Stimulated activated naive CD4-positive, alpha-beta T cell treated with Interleukin-2 at 50 U/mL for 16 hours (primary cell): ENCODE results near the gene SRGAP3.

Experiments
- DNase-seq: peaks from one replicate; lab custom pipeline; 2025; lab: John Stamatoyannopoulos, UW

Gene SRGAP3

GRCh38 chr3:9080163-9080562 lies 169.3 kb downstream of the SRGAP3 start:
- no peak for DNase-seq

DNA sequence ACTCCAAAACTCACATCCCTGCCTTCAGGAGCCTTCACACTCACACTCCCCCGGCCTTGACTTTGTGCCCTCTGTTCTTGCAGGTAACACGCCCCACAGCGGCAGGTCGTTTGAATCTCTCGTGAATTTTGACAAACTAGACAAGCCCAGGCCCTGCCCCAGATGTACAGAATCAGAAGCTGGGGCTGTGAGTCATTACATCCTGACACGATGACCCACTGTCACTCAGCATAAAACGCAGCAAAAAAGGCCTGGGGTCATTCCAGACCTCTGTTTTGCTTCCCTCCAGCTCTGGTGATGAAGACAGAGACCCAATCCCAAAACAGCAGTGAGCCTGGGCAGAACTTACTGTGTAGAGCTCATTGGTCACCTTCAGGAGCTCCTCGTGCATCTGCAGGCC lies 169.8 kb downstream of the SRGAP3 start:
- no peak for DNase-seq

GRCh38 chr3:9078561-9079240 lies 170.7 kb downstream of the SRGAP3 start:
- no peak for DNase-seq

DNA sequence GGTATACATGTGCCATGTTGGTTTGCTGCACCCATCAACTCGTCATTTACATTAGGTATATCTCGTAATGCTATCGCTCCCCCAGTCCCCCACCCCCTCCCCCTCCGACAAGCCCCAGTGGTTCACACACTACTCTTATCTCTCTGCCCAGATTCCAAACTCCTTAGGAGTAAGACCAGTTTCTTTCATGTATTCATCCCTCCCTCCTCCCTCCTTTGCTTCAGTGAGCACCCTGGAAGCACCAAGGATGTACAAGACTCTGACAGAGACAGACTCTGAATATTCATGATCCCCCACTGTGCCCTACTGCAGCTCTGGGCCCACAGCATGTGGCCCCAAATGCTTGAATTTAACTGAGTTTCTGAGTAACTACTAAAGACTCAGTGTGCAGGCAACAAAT lies 172.4 kb downstream of the SRGAP3 start:
- no peak for DNase-seq

- no peak for DNase-seq
These were observed 173.7 kb downstream of the SRGAP3 start for GRCh38 chr3:9075762-9076161.

- no peak for DNase-seq
These were observed 175.4 kb downstream of the SRGAP3 start for GRCh38 chr3:9074079-9074478.

- DNase-seq: no peak
These were observed 176.8 kb downstream of the SRGAP3 start for GRCh38 chr3:9072667-9073009.

DNA sequence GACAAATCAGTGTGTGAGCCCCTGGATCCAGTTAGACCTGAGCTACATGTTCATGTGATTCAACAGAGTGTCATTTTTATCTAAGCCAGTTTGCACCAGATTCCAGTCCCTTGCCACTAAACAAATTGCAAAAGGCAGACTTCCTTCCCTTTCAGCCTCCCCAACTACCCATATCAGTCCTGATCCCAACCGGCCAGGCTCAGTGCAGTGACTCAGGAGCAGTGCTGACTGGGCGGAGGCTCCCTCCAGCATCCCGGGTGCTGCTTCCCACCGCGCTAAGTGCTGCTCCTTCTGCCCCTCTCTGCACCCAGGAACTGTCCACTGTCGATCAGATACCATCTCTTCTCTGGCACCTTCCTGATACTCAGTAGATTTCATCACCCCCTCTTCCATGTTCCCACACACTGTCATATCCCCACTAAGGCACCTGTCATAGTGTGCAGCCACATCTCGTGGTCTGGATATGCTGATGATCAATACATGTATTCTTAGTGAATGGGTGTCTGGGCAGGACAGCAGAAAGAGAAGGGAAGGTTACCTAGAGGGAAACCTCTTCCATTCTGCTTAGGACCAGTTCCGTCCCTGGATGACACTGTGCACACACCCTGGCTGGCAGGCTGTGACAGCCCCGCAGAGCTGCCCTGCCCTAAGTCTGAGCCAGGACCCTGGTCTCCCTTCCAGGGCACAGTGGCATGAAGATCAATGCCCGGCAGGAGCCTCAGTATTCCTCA lies 177.3 kb downstream of the SRGAP3 start:
- no peak for DNase-seq

GRCh38 chr3:9070961-9071360 lies 178.5 kb downstream of the SRGAP3 start:
- DNase-seq: no peak

DNA sequence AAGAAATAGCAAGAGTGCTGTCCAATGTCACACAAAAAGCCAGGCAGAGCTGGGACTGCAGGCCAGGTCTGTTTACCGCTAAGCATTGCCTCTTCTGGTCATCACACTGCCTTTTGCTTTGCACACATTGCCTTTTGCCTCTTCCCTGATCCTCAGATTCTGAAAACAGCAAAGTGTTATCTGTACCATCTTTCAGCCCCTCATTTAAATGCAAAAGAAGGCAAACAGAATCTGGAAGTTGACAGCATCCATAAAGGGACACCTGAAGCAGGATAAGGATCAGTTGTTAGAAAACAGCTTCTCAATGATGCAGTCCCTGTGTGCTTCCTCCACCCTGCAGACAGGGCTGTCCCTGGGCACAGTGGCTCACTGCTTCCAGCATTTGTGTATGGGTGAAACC lies 179.5 kb downstream of the SRGAP3 start:
- DNase-seq: no peak

DNA sequence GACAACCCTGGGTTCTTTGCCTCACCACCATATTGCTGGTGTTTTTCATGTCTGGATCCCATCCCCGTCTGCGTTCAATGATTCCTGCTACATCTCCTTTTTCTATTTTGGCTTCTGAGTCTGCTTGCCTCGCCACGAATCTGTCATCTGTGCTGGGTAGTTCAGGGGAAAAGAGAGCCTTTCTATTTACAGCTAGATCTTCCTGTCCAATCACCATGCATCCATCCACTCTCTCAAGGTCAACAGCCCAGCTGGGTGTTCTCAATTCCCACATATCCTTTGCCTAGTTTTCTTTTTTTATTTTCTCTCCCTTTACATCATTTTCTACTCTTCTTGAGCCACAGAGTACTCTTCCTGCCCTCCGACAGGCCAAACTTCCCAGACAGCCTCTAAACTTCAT lies 181.4 kb downstream of the SRGAP3 start:
- DNase-seq: no peak

DNA sequence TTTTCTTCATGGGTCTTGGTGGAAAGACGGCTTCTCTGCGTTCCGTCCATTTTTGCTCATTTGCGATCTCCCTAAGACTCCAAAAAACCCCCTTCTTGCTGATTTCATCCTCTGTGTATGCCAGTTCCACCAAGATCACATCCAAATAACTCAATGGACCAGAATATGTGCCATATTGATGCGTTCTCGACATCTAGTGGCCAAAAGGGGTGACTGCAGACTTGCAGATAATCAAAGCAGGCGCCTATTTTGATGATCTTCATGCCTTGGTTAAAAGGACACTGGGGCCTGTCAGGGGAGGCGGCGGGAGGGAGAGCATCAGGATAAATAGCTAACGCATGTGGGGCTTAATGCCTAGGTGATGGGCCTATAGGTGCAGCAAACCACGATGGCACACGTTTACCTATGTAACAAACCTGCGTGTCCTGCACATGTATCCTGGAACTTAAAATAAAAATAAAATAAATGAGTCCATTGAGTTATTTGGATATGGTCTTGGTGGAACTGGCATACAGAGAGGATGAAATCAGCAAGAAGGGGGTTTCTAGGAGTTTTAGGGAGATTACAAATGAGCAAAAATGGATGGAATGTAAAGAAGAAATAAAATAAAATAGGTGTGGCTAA lies 182.0 kb downstream of the SRGAP3 start:
- DNase-seq: no peak

DNA sequence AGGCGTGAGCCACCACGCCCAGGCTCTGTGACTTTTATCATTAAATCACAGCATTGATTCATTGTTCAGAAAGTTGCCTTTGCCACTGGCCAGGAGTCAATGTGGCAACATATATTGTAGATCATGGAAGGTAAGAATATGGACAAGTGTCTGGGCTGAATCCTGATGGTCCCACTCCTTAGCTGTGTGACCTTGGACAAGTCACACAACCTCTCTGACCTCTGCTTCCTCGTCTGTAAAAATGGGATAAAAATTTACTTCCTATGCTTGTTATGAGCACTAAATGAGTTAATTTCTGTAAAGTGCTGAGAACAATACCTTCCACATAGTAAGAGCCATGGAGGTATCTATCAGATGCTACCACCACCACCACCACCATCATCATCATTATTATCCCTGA lies 182.7 kb downstream of the SRGAP3 start:
- no peak for DNase-seq

- no peak for DNase-seq
These were observed 183.3 kb downstream of the SRGAP3 start for GRCh38 chr3:9066141-9066540.

DNA sequence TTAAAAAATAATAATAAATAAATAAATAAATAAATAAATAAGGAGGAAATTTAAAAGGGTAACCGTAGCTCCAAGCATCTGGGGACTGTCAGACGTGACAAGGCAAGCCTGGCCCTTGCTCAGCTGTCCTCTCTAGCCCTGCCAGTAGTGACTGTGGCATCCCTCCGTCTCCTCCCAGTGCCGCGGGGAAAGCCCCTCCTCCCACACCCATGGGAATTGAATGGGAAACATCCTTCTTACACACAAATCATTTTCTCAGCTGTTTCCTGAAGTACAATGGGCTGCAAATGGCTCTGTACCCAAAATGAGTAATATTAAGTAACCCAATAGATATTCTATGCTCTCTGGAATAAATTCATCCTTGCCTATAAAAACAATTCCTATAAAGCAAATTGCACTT lies 184.6 kb downstream of the SRGAP3 start:
- no peak for DNase-seq

GRCh38 chr3:9064251-9064650 lies 185.2 kb downstream of the SRGAP3 start:
- DNase-seq: no peak

GRCh38 chr3:9062570-9062969 lies 186.9 kb downstream of the SRGAP3 start:
- no peak for DNase-seq

DNA sequence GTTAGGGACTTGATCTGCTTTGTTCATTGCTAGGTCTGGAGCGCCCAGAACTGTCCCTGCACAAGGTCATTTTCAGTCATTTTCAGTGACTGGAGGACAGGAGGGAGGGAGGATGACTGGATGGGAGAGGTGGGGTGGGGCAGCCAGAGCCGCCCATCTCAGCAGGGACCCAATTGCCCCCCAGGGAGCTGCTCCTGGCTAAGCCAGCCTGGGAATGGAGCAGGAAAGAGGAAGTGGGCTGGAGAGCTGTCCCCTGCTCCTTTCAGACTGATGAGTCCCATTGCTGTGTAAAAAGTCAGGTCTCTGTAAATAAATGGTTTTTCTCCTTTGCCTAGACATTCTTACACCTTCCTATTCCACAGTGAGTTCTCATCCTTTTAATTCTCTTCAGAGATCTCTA lies 187.8 kb downstream of the SRGAP3 start:
- no peak for DNase-seq

DNA sequence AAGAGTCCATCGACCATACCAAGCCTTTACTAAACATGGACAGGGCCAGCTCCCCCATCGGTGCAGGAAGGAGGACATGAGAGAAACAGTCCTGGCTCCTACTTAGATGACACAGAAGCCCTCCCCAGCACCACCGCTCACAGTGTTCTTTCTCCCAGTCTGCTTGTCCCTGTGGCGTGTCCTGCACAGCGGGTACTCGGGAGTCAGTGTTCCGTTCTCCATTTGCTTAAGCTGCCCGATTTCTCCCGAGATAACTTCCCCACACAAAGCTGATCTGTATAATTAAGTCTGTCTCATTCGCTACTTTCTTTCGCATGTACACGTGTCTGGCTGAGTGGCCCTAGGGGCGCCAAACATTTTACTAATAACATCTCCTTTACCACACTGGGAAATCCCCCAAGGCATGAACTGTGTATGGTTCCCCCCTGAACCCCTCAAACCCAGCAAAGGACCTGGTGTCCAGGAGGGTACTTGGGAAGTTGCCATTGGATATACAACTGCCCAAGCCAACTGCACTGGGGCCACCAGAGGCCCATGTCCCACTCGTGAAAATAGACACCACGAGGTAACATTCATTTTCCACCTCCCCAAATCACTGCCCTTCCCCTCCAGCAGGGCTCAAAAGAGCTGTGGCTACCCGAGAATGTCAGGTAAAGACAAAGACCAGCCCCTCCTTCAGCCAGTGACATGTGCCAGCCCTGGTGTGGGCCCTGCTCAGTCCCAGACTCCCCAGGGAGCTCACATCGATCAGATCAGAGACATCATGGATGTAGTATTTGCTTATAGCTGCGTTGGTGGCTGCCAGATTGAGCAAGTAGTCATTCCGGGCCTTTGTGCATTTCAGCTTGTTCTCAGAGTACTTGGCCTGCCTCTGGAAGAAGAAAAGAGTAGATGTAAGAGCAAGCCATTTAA lies 189.7 kb downstream of the SRGAP3 start:
- no peak for DNase-seq

DNA sequence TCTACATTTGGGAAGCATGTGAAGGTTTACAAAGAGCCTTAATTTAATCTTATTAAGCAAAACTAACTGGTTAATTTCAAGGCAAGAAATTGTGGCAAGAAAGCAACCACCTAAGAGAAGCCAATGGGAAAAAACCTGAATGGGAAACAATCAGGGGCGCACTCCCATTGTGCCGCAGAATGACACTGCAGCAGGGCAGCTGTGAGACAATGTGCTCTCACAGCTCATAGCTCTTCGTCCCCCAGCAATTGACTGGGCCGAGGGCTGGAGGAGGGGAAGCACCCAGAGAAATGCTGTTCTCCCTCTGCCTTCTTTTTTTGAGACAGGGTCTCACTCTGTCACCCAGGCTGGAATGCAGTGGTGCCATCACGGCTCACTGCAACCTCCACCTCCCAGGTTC lies 192.9 kb downstream of the SRGAP3 start:
- DNase-seq: no peak

GRCh38 chr3:9047452-9048346 lies 201.7 kb downstream of the SRGAP3 start:
- no peak for DNase-seq
